ENCODE data around the gene ANTXR1.

GRCh38 chr2:69060938-69061501 lies 48.0 kb downstream of the ANTXR1 start:
- TF ChIP-seq, protein P1, sequence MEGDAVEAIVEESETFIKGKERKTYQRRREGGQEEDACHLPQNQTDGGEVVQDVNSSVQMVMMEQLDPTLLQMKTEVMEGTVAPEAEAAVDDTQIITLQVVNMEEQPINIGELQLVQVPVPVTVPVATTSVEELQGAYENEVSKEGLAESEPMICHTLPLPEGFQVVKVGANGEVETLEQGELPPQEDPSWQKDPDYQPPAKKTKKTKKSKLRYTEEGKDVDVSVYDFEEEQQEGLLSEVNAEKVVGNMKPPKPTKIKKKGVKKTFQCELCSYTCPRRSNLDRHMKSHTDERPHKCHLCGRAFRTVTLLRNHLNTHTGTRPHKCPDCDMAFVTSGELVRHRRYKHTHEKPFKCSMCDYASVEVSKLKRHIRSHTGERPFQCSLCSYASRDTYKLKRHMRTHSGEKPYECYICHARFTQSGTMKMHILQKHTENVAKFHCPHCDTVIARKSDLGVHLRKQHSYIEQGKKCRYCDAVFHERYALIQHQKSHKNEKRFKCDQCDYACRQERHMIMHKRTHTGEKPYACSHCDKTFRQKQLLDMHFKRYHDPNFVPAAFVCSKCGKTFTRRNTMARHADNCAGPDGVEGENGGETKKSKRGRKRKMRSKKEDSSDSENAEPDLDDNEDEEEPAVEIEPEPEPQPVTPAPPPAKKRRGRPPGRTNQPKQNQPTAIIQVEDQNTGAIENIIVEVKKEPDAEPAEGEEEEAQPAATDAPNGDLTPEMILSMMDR (conservative IDR thresholded peaks at IDR 0.05): no peak
- no peak for TF ChIP-seq EZH2 (IDR thresholded peaks at IDR 0.05; ENCODE audit: low read depth)
